ENCODE measurements around the gene SLC12A1. TPM values are rescaled to one million over a fixed set of nuclear protein-coding genes. Genes with fewer than 3 reads are reported as not detected.

The SLC12A1 gene
- total RNA-seq, 1 donor from 2014 or later: not detected

DNA sequence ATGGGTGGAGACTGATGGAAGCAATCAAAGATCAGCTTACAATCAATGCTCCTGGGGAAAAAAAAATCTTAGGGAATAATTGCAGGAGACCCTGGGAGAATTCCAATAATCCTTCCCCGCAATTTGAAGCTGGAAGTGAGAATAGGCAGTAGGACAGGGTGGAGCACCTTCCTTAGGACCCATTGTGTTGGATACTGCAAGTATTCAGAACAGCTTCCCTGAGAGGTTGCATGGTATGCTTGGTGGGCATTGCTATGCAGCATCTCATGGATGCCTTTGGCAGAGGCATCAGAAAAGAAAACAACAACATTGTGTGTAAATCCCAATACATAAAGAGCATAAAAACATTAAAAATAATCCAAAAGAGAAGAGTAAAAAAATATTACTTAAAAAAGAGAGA is 100.5 kb downstream of the SLC12A1 start:
- no peaks in the 10 kb centered on the region for H3K27me3 ChIP-seq

DNA sequence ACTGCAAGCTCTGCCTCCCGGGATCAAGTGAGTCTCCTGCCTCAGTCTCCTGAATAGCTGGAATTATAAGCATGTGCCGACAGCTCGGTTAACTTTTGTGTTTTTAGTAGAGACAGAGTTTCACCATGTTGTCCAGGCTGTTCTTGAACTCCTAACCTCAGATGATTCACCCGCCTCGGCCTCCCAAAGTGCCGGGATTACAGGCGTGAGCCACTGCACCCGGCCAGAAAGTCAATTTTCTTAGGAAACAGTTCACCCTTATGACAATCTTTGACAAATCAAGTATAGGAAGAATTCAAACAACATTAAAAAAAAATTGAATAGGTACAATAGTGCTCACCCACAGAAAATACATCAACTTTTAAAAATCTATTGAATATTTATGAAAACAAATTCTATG is 101.5 kb downstream of the SLC12A1 start:
- DNase-seq: no peak
- TF ChIP-seq, protein P1, sequence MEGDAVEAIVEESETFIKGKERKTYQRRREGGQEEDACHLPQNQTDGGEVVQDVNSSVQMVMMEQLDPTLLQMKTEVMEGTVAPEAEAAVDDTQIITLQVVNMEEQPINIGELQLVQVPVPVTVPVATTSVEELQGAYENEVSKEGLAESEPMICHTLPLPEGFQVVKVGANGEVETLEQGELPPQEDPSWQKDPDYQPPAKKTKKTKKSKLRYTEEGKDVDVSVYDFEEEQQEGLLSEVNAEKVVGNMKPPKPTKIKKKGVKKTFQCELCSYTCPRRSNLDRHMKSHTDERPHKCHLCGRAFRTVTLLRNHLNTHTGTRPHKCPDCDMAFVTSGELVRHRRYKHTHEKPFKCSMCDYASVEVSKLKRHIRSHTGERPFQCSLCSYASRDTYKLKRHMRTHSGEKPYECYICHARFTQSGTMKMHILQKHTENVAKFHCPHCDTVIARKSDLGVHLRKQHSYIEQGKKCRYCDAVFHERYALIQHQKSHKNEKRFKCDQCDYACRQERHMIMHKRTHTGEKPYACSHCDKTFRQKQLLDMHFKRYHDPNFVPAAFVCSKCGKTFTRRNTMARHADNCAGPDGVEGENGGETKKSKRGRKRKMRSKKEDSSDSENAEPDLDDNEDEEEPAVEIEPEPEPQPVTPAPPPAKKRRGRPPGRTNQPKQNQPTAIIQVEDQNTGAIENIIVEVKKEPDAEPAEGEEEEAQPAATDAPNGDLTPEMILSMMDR (IDR thresholded peaks at IDR 0.05): no peak

More for the DNA sequence above, 100.5 kb downstream of the SLC12A1 start:
- Histone ChIP-seq H3K27ac (no peak overlapping the region), H3K4me3 (no peak overlapping the region), H3K9me3 (no peaks in the 10 kb centered on the region), H3K36me3 (no peaks in the 10 kb centered on the region), H3K4me1 (no peaks in the 10 kb centered on the region)
- intact Hi-C loops (cut with DNase I): no loop called here
- DNase-seq: no peak
- no peak for ATAC-seq
- TF ChIP-seq, protein P1 (IDR thresholded peaks at IDR 0.05): no peak

DNA sequence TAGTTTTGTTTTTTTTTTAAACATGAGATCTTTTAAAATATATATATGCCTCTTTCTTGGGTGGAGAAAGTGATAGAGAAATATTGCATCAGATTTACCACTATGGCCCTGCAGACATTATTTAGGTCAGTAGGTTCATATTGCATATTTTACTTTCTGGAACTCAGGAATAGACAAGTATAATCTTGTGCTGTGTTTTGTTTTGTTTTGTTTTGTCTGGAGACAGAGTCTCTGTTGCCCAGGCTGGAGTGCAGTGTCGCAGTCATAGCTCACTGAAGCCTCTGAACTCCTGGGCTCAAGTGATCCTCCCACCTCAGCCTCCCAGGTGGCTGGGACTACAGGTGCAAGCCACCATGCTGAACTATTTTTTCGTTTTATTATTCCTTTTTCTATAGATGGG is 103.6 kb downstream of the SLC12A1 start:
- Histone ChIP-seq H3K9me3 (no peaks in the 10 kb centered on the region), H3K4me1 (no peaks in the 10 kb centered on the region), H3K4me3 (no peak overlapping the region), H3K36me3 (no peaks in the 10 kb centered on the region), H3K27ac (no peak overlapping the region), H3K27me3 (no peaks in the 10 kb centered on the region)
- TF ChIP-seq, protein P1 (IDR thresholded peaks at IDR 0.05): no peak
- intact Hi-C loops (cut with DNase I): no loop called here
- no peak for DNase-seq
- no peak for ATAC-seq

More for the DNA sequence above, 101.5 kb downstream of the SLC12A1 start:
- intact Hi-C loops (cut with DNase I): no loop called here
- no peaks in the 10 kb centered on the region for H3K27me3 ChIP-seq
- no peaks in the 10 kb centered on the region for H3K36me3 ChIP-seq
- no peaks in the 10 kb centered on the region for H3K9me3 ChIP-seq
- ATAC-seq: no peak
- no peak overlapping the region for H3K27ac ChIP-seq
- H3K4me1 ChIP-seq: no peaks in the 10 kb centered on the region
- no peak overlapping the region for H3K4me3 ChIP-seq

DNA sequence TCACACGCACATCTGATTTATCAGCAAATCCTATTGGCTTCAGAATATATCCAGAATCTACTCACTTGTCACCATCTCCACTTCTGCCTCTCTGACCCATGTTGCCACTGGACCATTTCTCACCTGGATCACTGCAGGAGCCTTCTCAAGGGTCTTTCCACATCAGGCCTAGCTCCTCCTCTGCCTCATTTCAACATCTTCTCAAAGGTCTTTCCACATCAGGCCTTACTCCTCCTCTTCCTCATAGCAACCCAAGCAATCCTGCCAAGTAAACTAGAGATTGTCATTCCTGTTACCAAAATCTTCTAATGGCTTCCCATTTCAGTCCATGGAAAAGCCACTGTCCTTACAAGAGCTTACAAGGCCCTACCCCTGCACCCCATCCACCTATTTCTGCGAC is 107.1 kb downstream of the SLC12A1 start:
- no peak for ATAC-seq
- H3K4me3 ChIP-seq: no peak overlapping the region

DNA sequence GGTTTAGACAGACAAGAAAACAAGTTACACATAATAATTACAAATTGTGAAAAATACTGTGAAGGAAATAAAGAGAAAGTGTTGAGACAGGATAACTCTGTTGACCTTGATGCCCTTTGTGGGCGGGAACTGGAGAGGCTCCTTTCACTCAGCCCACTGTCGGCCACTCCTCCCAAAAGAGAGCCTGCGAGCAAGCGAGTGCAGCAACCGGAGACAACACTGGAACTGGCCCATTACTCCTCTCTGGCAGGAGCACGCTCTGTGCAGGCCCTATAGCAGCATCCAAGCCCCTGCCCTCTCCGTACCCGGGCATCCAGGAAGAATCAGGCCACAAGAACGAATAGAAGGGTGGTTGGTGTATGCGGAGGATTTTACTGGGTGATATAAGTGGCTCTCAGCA is 108.9 kb downstream of the SLC12A1 start:
- TF ChIP-seq, protein P1 (IDR thresholded peaks at IDR 0.05): no peak
- Histone ChIP-seq H3K4me3 (no peak overlapping the region), H3K27me3 (no peaks in the 10 kb centered on the region), H3K9me3 (no peaks in the 10 kb centered on the region), H3K36me3 (no peaks in the 10 kb centered on the region), H3K27ac (no peak overlapping the region), H3K4me1 (no peaks in the 10 kb centered on the region)
- intact Hi-C loops (cut with DNase I): no loop called here
- ATAC-seq (no peak), DNase-seq (no peak)

More for the DNA sequence above, 107.1 kb downstream of the SLC12A1 start:
- H3K27me3 ChIP-seq: no peaks in the 10 kb centered on the region
- H3K36me3 ChIP-seq: no peaks in the 10 kb centered on the region
- H3K9me3 ChIP-seq: no peaks in the 10 kb centered on the region
- H3K27ac ChIP-seq: no peak overlapping the region
- H3K4me1 ChIP-seq: no peaks in the 10 kb centered on the region
- TF ChIP-seq, protein P1 (IDR thresholded peaks at IDR 0.05): no peak
- no peak for DNase-seq
- intact Hi-C loops (cut with DNase I): no loop called here

DNA sequence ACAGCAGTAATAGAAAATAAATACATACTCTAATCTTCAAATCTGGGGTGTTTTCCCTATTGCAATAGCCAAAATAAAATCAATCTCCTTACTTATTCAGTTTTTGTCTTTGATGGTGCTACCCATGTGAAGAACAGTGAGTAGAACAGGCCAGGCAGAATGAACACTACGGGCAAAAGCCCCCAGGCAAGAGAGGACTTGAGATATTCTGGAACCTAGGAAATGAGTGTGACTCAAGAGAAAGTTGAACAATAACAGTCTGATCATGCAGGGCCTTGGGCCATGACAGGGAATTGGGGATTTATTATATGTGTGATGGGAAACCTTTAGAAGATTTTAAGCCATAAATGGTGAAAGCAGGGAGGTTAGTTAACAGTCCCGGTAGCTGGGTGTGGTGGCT is 111.1 kb downstream of the SLC12A1 start:
- TF ChIP-seq, protein P1 (IDR thresholded peaks at IDR 0.05): no peak
- no peak for DNase-seq

More for the DNA sequence above, 111.1 kb downstream of the SLC12A1 start:
- no peaks in the 10 kb centered on the region for H3K36me3 ChIP-seq
- H3K4me3 ChIP-seq: no peak overlapping the region
- H3K27ac ChIP-seq: no peak overlapping the region
- H3K27me3 ChIP-seq: no peaks in the 10 kb centered on the region
- no peak for ATAC-seq
- intact Hi-C loops (cut with DNase I): no loop called here
- no peaks in the 10 kb centered on the region for H3K4me1 ChIP-seq
- no peaks in the 10 kb centered on the region for H3K9me3 ChIP-seq

All from upper lobe of right lung (tissue), 1 donor.